HepG2 (cell line): ENCODE results near the gene SF3A2. TPM values are rescaled to one million over a fixed set of nuclear protein-coding genes. Genes with fewer than 3 reads are reported as not detected.

Experiments
- AGO2 ChIP-seq: fragments of 200-400 bp; formaldehyde crosslinking; optimal IDR thresholded peaks from 2 replicates; pipeline ENCODE3; 2017; ENCODE audit warnings: mild to moderate bottlenecking, low read depth, low read length, moderate library complexity
- DDIT3 ChIP-seq: sonication (generic); formaldehyde crosslinking; IDR thresholded peaks from 2 replicates; pipeline ENCODE4 v1.4.0; 2020; ENCODE audit warnings: mild to moderate bottlenecking, missing genetic modification reagents
- GABPB1 ChIP-seq: IDR thresholded peaks from 2 replicates; pipeline ENCODE4 v1.6.1; 2016; ENCODE audit warnings: mild to moderate bottlenecking, missing genetic modification reagents, moderate library complexity, missing compliant biosample characterization
- MIER3 ChIP-seq: IDR thresholded peaks from 2 replicates; pipeline ENCODE4 v1.6.1; 2016; ENCODE audit warnings: missing compliant biosample characterization, borderline replicate concordance
- NR2F2 ChIP-seq: IDR thresholded peaks from 2 replicates; pipeline ENCODE4 v1.6.1; 2012; ENCODE audit warnings: low read depth, inconsistent platforms, borderline replicate concordance
- PHF8 ChIP-seq: sonication (generic); formaldehyde crosslinking; IDR thresholded peaks from 2 replicates; pipeline ENCODE4 v1.5.0; 2020; ENCODE audit warnings: missing genetic modification reagents
- RARA ChIP-seq: IDR thresholded peaks from 2 replicates; pipeline ENCODE4 v1.6.1; 2016; ENCODE audit warnings: missing genetic modification reagents, missing compliant biosample characterization
- SALL2 ChIP-seq: sonication (generic); formaldehyde crosslinking; IDR thresholded peaks from 2 replicates; pipeline ENCODE4 v1.8.1; 2023; ENCODE audit warnings: mild to moderate bottlenecking, missing genetic modification reagents, inconsistent platforms
- SMAD3 ChIP-seq: sonication (generic); formaldehyde crosslinking; IDR thresholded peaks from 2 replicates; pipeline ENCODE4 v1.4.0; 2020; ENCODE audit warnings: missing genetic modification reagents
- ZSCAN20 ChIP-seq: sonication (generic); formaldehyde crosslinking; IDR thresholded peaks from 2 replicates; pipeline ENCODE4 v1.4.0; 2020; ENCODE audit warnings: missing genetic modification reagents, mild to moderate bottlenecking, borderline replicate concordance
- ZXDC ChIP-seq: sonication (generic); formaldehyde crosslinking; IDR thresholded peaks from 2 replicates; pipeline ENCODE4 v1.5.0; 2020; ENCODE audit warnings: mild to moderate bottlenecking, missing genetic modification reagents
- polyA plus RNA-seq, 8 experiments: library from polyadenylated mRNA; depleted of rRNA in 3 of 8; stranded (reverse) in 7 of 8; unstranded in 1 of 8; fragments of >200 nt; fragmentation: Illumina TruSeq in 4 of 8; extraction: Trizol in 4 of 8; gene quantifications; 2 replicates each; pipeline versions ENCODE4 v1.2.1 to v1.2.3, GENCODE V29; 2011 to 2016; ENCODE audit warnings: low read depth in 4 of 8, missing spikeins in 1 of 8, mixed read lengths in 1 of 8; ENCODE audit not compliant: insufficient read depth in 1 of 8
- total RNA-seq, 5 experiments: library from RNA; depleted of rRNA; stranded (reverse); fragments of >200 nt; fragmentation: Illumina TruSeq; extraction: Trizol; gene quantifications; 2 replicates each; pipeline ENCODE4 v1.2.3, GENCODE V29; 2016; ENCODE audit warnings: low read depth in 1 of 5
- TF ChIP-seq, protein P1 (sequence below): sonication (generic); formaldehyde crosslinking; IDR thresholded peaks from 2 replicates; pipeline ENCODE4 v1.5.1; 2020; ENCODE audit warnings: mild to moderate bottlenecking, missing genetic modification reagents, borderline replicate concordance
- TF ChIP-seq, protein P2 (sequence below): sonication (generic); formaldehyde crosslinking; IDR thresholded peaks from 2 replicates; pipeline ENCODE4; 2020; ENCODE audit warnings: missing genetic modification reagents, mild to moderate bottlenecking, borderline replicate concordance
- TF ChIP-seq, protein P3 (sequence below): sonication (generic); formaldehyde crosslinking; IDR thresholded peaks from 2 replicates; pipeline ENCODE4 v1.4.0; 2020; ENCODE audit warnings: low read depth, mild to moderate bottlenecking, missing genetic modification reagents

SF3A2 gene
- total and polyA plus RNA-seq, 2 of the 13 experiments (the other 11 are each of a cell fraction or from before 2014, with no cell fraction given), result 8.6 to 8.8 TPM

DNA sequence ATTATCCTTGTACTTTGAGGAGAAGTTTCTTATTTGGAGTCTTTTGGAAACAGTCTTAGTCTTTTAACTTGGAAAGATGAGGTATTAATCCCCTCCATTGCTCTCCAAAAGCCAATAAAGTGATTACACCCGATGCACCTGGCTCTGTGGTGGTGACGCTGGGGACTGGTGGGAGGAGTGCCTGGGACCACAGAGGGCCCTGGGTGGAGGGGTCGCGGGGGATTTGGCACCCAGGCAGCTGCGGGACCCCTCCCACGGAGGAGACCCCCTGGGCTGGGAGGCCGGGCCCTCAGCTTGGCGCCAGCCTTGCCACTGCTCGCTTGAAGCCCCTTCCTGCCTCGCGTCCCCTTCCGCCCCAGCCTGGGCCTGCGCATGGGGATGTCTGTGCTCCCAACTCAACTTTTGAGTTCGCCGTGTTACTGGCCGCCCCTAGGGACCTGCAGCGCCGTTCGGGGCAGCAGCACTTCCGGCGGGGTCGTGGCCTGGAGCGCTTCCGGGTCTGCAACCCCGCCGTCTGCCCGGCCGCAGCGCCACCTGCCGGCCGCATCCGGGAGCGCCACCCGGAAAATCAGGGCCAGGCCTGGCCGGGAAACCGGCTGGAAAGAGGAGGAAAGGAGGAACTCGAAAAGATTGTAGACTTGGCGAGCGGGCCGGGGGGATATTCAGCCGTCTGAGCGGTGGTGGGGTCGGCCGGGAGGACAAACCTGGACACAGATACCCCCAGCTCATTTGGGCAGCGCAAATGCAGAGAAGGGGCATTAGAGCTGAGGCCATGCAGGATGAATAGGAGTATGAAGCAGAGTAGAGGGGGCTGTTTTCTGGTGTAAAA, 36.9 kb downstream of the SF3A2 start (continued):
- TF ChIP-seq, protein P1, sequence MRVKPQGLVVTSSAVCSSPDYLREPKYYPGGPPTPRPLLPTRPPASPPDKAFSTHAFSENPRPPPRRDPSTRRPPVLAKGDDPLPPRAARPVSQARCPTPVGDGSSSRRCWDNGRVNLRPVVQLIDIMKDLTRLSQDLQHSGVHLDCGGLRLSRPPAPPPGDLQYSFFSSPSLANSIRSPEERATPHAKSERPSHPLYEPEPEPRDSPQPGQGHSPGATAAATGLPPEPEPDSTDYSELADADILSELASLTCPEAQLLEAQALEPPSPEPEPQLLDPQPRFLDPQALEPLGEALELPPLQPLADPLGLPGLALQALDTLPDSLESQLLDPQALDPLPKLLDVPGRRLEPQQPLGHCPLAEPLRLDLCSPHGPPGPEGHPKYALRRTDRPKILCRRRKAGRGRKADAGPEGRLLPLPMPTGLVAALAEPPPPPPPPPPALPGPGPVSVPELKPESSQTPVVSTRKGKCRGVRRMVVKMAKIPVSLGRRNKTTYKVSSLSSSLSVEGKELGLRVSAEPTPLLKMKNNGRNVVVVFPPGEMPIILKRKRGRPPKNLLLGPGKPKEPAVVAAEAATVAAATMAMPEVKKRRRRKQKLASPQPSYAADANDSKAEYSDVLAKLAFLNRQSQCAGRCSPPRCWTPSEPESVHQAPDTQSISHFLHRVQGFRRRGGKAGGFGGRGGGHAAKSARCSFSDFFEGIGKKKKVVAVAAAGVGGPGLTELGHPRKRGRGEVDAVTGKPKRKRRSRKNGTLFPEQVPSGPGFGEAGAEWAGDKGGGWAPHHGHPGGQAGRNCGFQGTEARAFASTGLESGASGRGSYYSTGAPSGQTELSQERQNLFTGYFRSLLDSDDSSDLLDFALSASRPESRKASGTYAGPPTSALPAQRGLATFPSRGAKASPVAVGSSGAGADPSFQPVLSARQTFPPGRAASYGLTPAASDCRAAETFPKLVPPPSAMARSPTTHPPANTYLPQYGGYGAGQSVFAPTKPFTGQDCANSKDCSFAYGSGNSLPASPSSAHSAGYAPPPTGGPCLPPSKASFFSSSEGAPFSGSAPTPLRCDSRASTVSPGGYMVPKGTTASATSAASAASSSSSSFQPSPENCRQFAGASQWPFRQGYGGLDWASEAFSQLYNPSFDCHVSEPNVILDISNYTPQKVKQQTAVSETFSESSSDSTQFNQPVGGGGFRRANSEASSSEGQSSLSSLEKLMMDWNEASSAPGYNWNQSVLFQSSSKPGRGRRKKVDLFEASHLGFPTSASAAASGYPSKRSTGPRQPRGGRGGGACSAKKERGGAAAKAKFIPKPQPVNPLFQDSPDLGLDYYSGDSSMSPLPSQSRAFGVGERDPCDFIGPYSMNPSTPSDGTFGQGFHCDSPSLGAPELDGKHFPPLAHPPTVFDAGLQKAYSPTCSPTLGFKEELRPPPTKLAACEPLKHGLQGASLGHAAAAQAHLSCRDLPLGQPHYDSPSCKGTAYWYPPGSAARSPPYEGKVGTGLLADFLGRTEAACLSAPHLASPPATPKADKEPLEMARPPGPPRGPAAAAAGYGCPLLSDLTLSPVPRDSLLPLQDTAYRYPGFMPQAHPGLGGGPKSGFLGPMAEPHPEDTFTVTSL (CRISPR knock-in tag), result no peak; the same call in 1 of the 2 replicates
- TF ChIP-seq DDIT3 (CRISPR knock-in tag), result no peak
- TF ChIP-seq GABPB1 (CRISPR knock-in tag), result peak; percentile 98
- TF ChIP-seq MIER3 (CRISPR knock-in tag), result peak; percentile 57; the same call in 1 of the 2 replicates
- TF ChIP-seq, protein P2, sequence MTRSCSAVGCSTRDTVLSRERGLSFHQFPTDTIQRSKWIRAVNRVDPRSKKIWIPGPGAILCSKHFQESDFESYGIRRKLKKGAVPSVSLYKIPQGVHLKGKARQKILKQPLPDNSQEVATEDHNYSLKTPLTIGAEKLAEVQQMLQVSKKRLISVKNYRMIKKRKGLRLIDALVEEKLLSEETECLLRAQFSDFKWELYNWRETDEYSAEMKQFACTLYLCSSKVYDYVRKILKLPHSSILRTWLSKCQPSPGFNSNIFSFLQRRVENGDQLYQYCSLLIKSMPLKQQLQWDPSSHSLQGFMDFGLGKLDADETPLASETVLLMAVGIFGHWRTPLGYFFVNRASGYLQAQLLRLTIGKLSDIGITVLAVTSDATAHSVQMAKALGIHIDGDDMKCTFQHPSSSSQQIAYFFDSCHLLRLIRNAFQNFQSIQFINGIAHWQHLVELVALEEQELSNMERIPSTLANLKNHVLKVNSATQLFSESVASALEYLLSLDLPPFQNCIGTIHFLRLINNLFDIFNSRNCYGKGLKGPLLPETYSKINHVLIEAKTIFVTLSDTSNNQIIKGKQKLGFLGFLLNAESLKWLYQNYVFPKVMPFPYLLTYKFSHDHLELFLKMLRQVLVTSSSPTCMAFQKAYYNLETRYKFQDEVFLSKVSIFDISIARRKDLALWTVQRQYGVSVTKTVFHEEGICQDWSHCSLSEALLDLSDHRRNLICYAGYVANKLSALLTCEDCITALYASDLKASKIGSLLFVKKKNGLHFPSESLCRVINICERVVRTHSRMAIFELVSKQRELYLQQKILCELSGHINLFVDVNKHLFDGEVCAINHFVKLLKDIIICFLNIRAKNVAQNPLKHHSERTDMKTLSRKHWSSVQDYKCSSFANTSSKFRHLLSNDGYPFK (CRISPR knock-in tag), result peak; percentile 79; the same call in 1 of the 2 replicates
- peak; percentile 52 for TF ChIP-seq PHF8 (CRISPR knock-in tag)
- TF ChIP-seq ZSCAN20 (CRISPR knock-in tag), result 0 out of 2 replicates have a peak, but pooled peaks have one; percentile 45
- TF ChIP-seq ZXDC (CRISPR knock-in tag), result 0 out of 2 replicates have a peak, but pooled peaks have one; percentile 51
- TF ChIP-seq NR2F2, result peak; percentile 36; the same call in 1 of the 2 replicates
- TF ChIP-seq AGO2, result peak; percentile 99
- peak; percentile 33 for TF ChIP-seq RARA (CRISPR knock-in tag)
- peak; percentile 52; the same call in 1 of the 2 replicates for TF ChIP-seq SALL2 (CRISPR knock-in tag)
- peak; percentile 38; the same call in 1 of the 2 replicates for TF ChIP-seq SMAD3
- TF ChIP-seq, protein P3, sequence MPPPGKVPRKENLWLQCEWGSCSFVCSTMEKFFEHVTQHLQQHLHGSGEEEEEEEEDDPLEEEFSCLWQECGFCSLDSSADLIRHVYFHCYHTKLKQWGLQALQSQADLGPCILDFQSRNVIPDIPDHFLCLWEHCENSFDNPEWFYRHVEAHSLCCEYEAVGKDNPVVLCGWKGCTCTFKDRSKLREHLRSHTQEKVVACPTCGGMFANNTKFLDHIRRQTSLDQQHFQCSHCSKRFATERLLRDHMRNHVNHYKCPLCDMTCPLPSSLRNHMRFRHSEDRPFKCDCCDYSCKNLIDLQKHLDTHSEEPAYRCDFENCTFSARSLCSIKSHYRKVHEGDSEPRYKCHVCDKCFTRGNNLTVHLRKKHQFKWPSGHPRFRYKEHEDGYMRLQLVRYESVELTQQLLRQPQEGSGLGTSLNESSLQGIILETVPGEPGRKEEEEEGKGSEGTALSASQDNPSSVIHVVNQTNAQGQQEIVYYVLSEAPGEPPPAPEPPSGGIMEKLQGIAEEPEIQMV, result no peak
